ENCODE results near the gene SOX18.
"Not testable (repeated sequence)": the region's sequence is repeated elsewhere in the genome, so short reads cannot be mapped to it uniquely, and the experiment has no call there.

SOX18 gene

GRCh38 chr20:64015635-64016034 lies 33.8 kb downstream of the SOX18 start:
- Histone ChIP-seq H3K36me3 (ENCODE audit: control insufficient read depth, insufficient read depth, low read length) (peaks cover 30% of the 10 kb centered on the region), H3K4me1 (ENCODE audit: control insufficient read depth, insufficient read depth, low read length) (no peaks in the 10 kb centered on the region), H3K4me3 (ENCODE audit: insufficient read depth, low read depth, low read length) (no peak overlapping the region), H3K9me3 (ENCODE audit: control insufficient read depth, low read length) (no peaks in the 10 kb centered on the region), H3K27me3 (ENCODE audit: control insufficient read depth, insufficient read depth, low read length, poor library complexity, severe bottlenecking) (no peaks in the 10 kb centered on the region), H3K27ac (ENCODE audit: insufficient read depth, low read depth, low read length, poor library complexity, severe bottlenecking) (no peak overlapping the region)
- WGBS, 2 experiments = 87 to 92% methylated on average over 2 of the region's 2 CpGs

DNA sequence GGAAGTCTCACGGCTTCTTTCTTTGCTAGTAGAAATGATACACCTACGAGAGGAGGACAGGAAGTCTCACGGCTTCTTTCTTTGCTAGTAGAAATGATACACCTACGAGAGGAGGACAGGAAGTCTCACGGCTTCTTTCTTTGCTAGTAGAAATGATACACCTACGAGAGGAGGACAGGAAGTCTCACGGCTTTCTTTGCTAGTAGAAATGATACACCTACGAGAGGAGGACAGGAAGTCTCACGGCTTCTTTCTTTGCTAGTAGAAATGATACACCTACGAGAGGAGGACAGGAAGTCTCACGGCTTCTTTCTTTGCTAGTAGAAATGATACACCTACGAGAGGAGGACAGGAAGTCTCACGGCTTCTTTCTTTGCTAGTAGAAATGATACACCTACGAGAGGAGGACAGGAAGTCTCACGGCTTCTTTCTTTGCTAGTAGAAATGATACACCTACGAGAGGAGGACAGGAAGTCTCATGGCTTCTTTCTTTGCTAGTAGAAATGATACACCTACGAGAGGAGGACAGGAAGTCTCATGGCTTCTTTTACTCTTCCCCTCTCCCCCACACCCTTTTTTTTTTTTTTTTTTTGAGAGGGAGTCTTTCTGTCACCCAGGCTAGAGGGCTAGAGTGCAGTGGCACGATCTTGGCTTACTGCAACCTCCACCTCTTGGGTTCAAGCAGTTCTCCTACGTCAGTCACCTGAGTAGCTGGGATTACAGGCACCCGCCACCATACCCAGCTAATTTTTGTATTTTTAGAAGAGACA lies 36.9 kb downstream of the SOX18 start:
- 93 to 94% methylated on average over 4 to 6 of the region's 20 CpGs for WGBS, 2 experiments
- peaks cover 42% of the 10 kb centered on the region for H3K36me3 ChIP-seq (ENCODE audit: control insufficient read depth, insufficient read depth, low read length)
- not testable (repeated sequence) for H3K9me3 ChIP-seq (ENCODE audit: control insufficient read depth, low read length); H3K4me3 ChIP-seq (ENCODE audit: insufficient read depth, low read depth, low read length); H3K27me3 ChIP-seq (ENCODE audit: control insufficient read depth, insufficient read depth, low read length, poor library complexity, severe bottlenecking); H3K4me1 ChIP-seq (ENCODE audit: control insufficient read depth, insufficient read depth, low read length); H3K27ac ChIP-seq (ENCODE audit: insufficient read depth, low read depth, low read length, poor library complexity, severe bottlenecking)

- no peak overlapping the region for H3K4me3 ChIP-seq (ENCODE audit: insufficient read depth, low read depth, low read length)
- no peaks in the 10 kb centered on the region for H3K9me3 ChIP-seq (ENCODE audit: control insufficient read depth, low read length)
- no peaks in the 10 kb centered on the region for H3K27me3 ChIP-seq (ENCODE audit: control insufficient read depth, insufficient read depth, low read length, poor library complexity, severe bottlenecking)
- 96 to 98% methylated on average over 16 of the region's 16 CpGs for WGBS, 2 experiments
- no peak overlapping the region for H3K27ac ChIP-seq (ENCODE audit: insufficient read depth, low read depth, low read length, poor library complexity, severe bottlenecking)
- H3K36me3 ChIP-seq (ENCODE audit: control insufficient read depth, insufficient read depth, low read length) = peaks cover 46% of the 10 kb centered on the region
- no peaks in the 10 kb centered on the region for H3K4me1 ChIP-seq (ENCODE audit: control insufficient read depth, insufficient read depth, low read length)
Measured at GRCh38 chr20:64011366-64011779, 38.1 kb downstream of the SOX18 start.

DNA sequence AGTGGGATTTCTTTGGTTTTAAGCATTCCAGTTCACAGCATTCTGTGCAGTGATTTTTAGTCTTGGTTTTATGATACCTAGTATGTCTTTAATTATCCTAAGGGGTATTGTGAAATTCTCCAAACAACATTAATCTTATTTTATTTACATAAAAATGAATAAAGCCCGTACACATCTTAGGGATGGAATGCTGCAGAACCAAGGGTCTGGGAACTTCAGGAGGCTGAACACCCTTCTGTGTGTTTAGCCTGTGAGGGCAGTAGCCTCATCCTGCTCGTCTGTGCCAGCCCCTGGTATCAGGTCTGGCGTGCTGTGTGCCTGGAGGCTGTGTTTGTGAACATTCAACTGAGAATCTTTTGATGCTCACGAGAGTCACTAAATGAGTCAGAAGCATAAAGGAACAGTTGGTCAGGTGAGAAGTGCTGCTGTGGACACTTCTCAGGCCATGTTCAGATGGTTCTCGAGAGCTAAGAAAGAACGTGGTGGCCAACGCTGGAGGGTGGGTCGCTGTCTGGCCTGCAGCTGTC lies 38.7 kb downstream of the SOX18 start:
- Histone ChIP-seq H3K36me3 (ENCODE audit: control insufficient read depth, insufficient read depth, low read length) (peaks cover 44% of the 10 kb centered on the region), H3K4me1 (ENCODE audit: control insufficient read depth, insufficient read depth, low read length) (no peaks in the 10 kb centered on the region)

DNA sequence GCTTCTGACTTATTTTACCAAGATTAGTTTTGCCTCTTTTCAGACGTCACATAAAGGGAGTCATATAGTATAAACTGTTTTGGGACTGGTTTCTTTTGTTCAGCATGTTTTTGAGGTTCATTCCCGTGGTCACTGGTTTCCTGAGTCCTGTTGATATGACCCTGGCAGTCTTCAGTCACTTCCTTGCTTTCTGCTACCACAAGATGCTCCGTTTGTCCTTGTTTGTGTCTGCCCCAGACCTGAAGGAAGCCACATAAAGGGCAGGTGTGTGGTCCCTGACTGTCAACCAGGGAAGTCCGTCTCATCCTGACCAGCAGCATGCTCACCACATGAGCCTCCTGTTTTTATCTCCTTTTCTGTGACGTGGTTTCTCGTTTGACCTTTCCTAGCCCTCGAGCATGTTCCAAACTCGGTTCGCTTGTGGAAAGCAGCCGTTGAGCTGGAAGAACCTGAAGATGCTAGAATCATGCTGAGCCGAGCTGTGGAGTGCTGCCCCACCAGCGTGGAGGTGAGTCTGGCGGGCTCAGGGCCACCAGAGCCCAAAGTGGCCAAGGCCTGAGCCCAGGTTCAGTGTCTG lies 39.5 kb downstream of the SOX18 start:
- H3K36me3 ChIP-seq (ENCODE audit: control insufficient read depth, insufficient read depth, low read length) = peaks cover 43% of the 10 kb centered on the region
- H3K4me1 ChIP-seq (ENCODE audit: control insufficient read depth, insufficient read depth, low read length) = no peaks in the 10 kb centered on the region
- H3K27me3 ChIP-seq (ENCODE audit: control insufficient read depth, insufficient read depth, low read length, poor library complexity, severe bottlenecking) = no peaks in the 10 kb centered on the region
- H3K9me3 ChIP-seq (ENCODE audit: control insufficient read depth, low read length) = no peaks in the 10 kb centered on the region
- WGBS, 2 experiments = 92 to 95% methylated on average over 13 of the region's 13 CpGs
- no peak overlapping the region for H3K27ac ChIP-seq (ENCODE audit: insufficient read depth, low read depth, low read length, poor library complexity, severe bottlenecking)
- H3K4me3 ChIP-seq (ENCODE audit: insufficient read depth, low read depth, low read length) = no peak overlapping the region

More for the DNA sequence above, 38.7 kb downstream of the SOX18 start:
- H3K4me3 ChIP-seq (ENCODE audit: insufficient read depth, low read depth, low read length) = no peak overlapping the region
- H3K27ac ChIP-seq (ENCODE audit: insufficient read depth, low read depth, low read length, poor library complexity, severe bottlenecking) = no peak overlapping the region
- H3K9me3 ChIP-seq (ENCODE audit: control insufficient read depth, low read length) = no peaks in the 10 kb centered on the region
- WGBS, 2 experiments = 95 to 97% methylated on average over 8 of the region's 8 CpGs
- no peaks in the 10 kb centered on the region for H3K27me3 ChIP-seq (ENCODE audit: control insufficient read depth, insufficient read depth, low read length, poor library complexity, severe bottlenecking)

- Histone ChIP-seq H3K4me1 (ENCODE audit: control insufficient read depth, insufficient read depth, low read length) (no peaks in the 10 kb centered on the region), H3K36me3 (ENCODE audit: control insufficient read depth, insufficient read depth, low read length) (peaks cover 51% of the 10 kb centered on the region), H3K27me3 (ENCODE audit: control insufficient read depth, insufficient read depth, low read length, poor library complexity, severe bottlenecking) (no peaks in the 10 kb centered on the region), H3K4me3 (ENCODE audit: insufficient read depth, low read depth, low read length) (no peak overlapping the region), H3K9me3 (ENCODE audit: control insufficient read depth, low read length) (no peaks in the 10 kb centered on the region), H3K27ac (ENCODE audit: insufficient read depth, low read depth, low read length, poor library complexity, severe bottlenecking) (no peak overlapping the region)
- WGBS, 2 experiments = 96% methylated on average over 3 of the region's 3 CpGs
Measured at GRCh38 chr20:64006902-64007301, 42.5 kb downstream of the SOX18 start.

DNA sequence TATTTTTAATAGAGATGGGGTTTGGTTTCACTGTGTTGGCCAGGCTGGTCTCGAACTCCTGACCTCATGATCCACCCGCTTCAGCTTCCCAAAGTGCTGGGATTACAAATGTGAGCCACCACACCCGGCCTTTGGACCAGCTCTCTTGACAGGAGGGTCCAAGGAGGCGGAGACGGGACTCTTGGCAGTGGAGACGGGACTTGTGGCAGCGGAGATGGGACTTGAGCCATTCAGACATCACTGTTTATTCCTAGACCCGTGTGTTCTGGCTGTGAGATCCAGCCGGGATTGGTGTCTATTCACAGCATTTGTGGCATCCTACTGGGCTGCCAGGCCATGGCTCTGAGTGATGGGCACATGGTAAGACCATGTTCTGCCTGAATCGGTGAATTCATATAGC lies 42.9 kb downstream of the SOX18 start:
- 94 to 95% methylated on average over 10 of the region's 10 CpGs for WGBS, 2 experiments
- Histone ChIP-seq H3K27ac (ENCODE audit: insufficient read depth, low read depth, low read length, poor library complexity, severe bottlenecking) (no peak overlapping the region), H3K4me3 (ENCODE audit: insufficient read depth, low read depth, low read length) (no peak overlapping the region), H3K36me3 (ENCODE audit: control insufficient read depth, insufficient read depth, low read length) (peaks cover 51% of the 10 kb centered on the region), H3K9me3 (ENCODE audit: control insufficient read depth, low read length) (no peaks in the 10 kb centered on the region), H3K4me1 (ENCODE audit: control insufficient read depth, insufficient read depth, low read length) (no peaks in the 10 kb centered on the region), H3K27me3 (ENCODE audit: control insufficient read depth, insufficient read depth, low read length, poor library complexity, severe bottlenecking) (no peaks in the 10 kb centered on the region)

- H3K4me1 ChIP-seq (ENCODE audit: control insufficient read depth, insufficient read depth, low read length) = no peaks in the 10 kb centered on the region
- WGBS, 2 experiments = 94 to 95% methylated on average over 6 of the region's 6 CpGs
- no peaks in the 10 kb centered on the region for H3K9me3 ChIP-seq (ENCODE audit: control insufficient read depth, low read length)
- no peak overlapping the region for H3K4me3 ChIP-seq (ENCODE audit: insufficient read depth, low read depth, low read length)
- H3K36me3 ChIP-seq (ENCODE audit: control insufficient read depth, insufficient read depth, low read length) = peaks cover 51% of the 10 kb centered on the region
- no peak overlapping the region for H3K27ac ChIP-seq (ENCODE audit: insufficient read depth, low read depth, low read length, poor library complexity, severe bottlenecking)
- no peaks in the 10 kb centered on the region for H3K27me3 ChIP-seq (ENCODE audit: control insufficient read depth, insufficient read depth, low read length, poor library complexity, severe bottlenecking)
Measured at GRCh38 chr20:64005394-64005793, 44.0 kb downstream of the SOX18 start.

- Histone ChIP-seq H3K4me3 (ENCODE audit: insufficient read depth, low read depth, low read length) (no peak overlapping the region), H3K27ac (ENCODE audit: insufficient read depth, low read depth, low read length, poor library complexity, severe bottlenecking) (no peak overlapping the region), H3K27me3 (ENCODE audit: control insufficient read depth, insufficient read depth, low read length, poor library complexity, severe bottlenecking) (no peaks in the 10 kb centered on the region), H3K36me3 (ENCODE audit: control insufficient read depth, insufficient read depth, low read length) (peaks cover 53% of the 10 kb centered on the region), H3K9me3 (ENCODE audit: control insufficient read depth, low read length) (no peaks in the 10 kb centered on the region), H3K4me1 (ENCODE audit: control insufficient read depth, insufficient read depth, low read length) (no peaks in the 10 kb centered on the region)
- 94 to 95% methylated on average over 7 of the region's 7 CpGs for WGBS, 2 experiments
Measured at GRCh38 chr20:64003960-64004725, 45.3 kb downstream of the SOX18 start.

- Histone ChIP-seq H3K4me3 (ENCODE audit: insufficient read depth, low read depth, low read length) (no peak overlapping the region), H3K9me3 (ENCODE audit: control insufficient read depth, low read length) (no peaks in the 10 kb centered on the region), H3K4me1 (ENCODE audit: control insufficient read depth, insufficient read depth, low read length) (no peaks in the 10 kb centered on the region), H3K27me3 (ENCODE audit: control insufficient read depth, insufficient read depth, low read length, poor library complexity, severe bottlenecking) (no peaks in the 10 kb centered on the region), H3K27ac (ENCODE audit: insufficient read depth, low read depth, low read length, poor library complexity, severe bottlenecking) (no peak overlapping the region), H3K36me3 (ENCODE audit: control insufficient read depth, insufficient read depth, low read length) (peaks cover 45% of the 10 kb centered on the region)
- 96% methylated on average over 11 of the region's 11 CpGs for WGBS, 2 experiments
Measured at GRCh38 chr20:64001607-64002011, 47.8 kb downstream of the SOX18 start.

Data from ectodermal cell (in vitro differentiated cells).